HT-29 (cell line): Measurements from ENCODE around the gene MYDGF. TPM values are rescaled to one million over a fixed set of nuclear protein-coding genes. Genes with fewer than 3 reads are reported as not detected.

Experiments
- DNase-seq: peaks from one replicate; pipeline ENCODE4 v3.0.0-alpha.2; 2015; ENCODE audit warnings: low spot score
- total RNA-seq: library from RNA; depleted of rRNA; stranded (reverse); fragments of >200 nt; shearing (Covaris generic); gene quantifications from 2 replicates; pipeline ENCODE4 v1.2.3, GENCODE V29; 2014

The MYDGF gene
- total RNA-seq, 1 experiment from 2014 or later, result 139 TPM

- DNase-seq, result no peak
These were observed 24.4 kb downstream of the MYDGF start for GRCh38 chr19:4645718-4646117.

GRCh38 chr19:4642625-4643024, 27.5 kb downstream of the MYDGF start:
- DNase-seq, result no peak

GRCh38 chr19:4641132-4641531, 29.0 kb downstream of the MYDGF start:
- DNase-seq, result no peak

- no peak for DNase-seq
These were observed 29.7 kb downstream of the MYDGF start for GRCh38 chr19:4640247-4641000.

- no peak for DNase-seq
These were observed 30.5 kb downstream of the MYDGF start for GRCh38 chr19:4639531-4640246.

GRCh38 chr19:4638828-4639530, 31.2 kb downstream of the MYDGF start, which contains the start of gene TNFAIP8L1:
TNFAIP8L1 (plus strand) TSS chr19:4639516; CDS start chr19:4651870, 12,354 bp downstream.
- DNase-seq, result peak; percentile 90

GRCh38 chr19:4638317-4638716, 31.8 kb downstream of the MYDGF start:
- DNase-seq, result no peak

- no peak for DNase-seq
These were observed 33.4 kb downstream of the MYDGF start for GRCh38 chr19:4636761-4637160.

GRCh38 chr19:4636151-4636717, 33.9 kb downstream of the MYDGF start:
- DNase-seq, result peak; percentile 37

GRCh38 chr19:4635754-4636116, 34.4 kb downstream of the MYDGF start:
- no peak for DNase-seq

GRCh38 chr19:4633140-4633967, 36.8 kb downstream of the MYDGF start:
- DNase-seq, result peak; percentile 63

GRCh38 chr19:4624733-4625362, 45.3 kb downstream of the MYDGF start:
- DNase-seq, result no peak

GRCh38 chr19:4624301-4624700, 45.8 kb downstream of the MYDGF start:
- no peak for DNase-seq

GRCh38 chr19:4622695-4623421, 47.3 kb downstream of the MYDGF start:
- no peak for DNase-seq

- DNase-seq, result no peak
These were observed 49.5 kb downstream of the MYDGF start for GRCh38 chr19:4620675-4621074.

GRCh38 chr19:4619668-4620294, 50.4 kb downstream of the MYDGF start:
- DNase-seq, result no peak

GRCh38 chr19:4618019-4618418, 52.1 kb downstream of the MYDGF start:
- no peak for DNase-seq

- no peak for DNase-seq
These were observed 56.8 kb downstream of the MYDGF start for GRCh38 chr19:4613254-4613751.

GRCh38 chr19:4609878-4610511, 60.1 kb downstream of the MYDGF start:
- no peak for DNase-seq
